GM21723 (cell line): ENCODE data around the gene SDK2.

Source experiments
- ATAC-seq: cut with Tn5 transposase; IDR thresholded peaks from one replicate; pipeline ENCODE4 v1.9.1; 2021; ENCODE audit warnings: mild to moderate bottlenecking, moderate library complexity; ENCODE audit not compliant: unreplicated experiment

SDK2 gene

GRCh38 chr17:73538445-73538844 lies 105.8 kb downstream of the SDK2 start:
- no peak for ATAC-seq

DNA sequence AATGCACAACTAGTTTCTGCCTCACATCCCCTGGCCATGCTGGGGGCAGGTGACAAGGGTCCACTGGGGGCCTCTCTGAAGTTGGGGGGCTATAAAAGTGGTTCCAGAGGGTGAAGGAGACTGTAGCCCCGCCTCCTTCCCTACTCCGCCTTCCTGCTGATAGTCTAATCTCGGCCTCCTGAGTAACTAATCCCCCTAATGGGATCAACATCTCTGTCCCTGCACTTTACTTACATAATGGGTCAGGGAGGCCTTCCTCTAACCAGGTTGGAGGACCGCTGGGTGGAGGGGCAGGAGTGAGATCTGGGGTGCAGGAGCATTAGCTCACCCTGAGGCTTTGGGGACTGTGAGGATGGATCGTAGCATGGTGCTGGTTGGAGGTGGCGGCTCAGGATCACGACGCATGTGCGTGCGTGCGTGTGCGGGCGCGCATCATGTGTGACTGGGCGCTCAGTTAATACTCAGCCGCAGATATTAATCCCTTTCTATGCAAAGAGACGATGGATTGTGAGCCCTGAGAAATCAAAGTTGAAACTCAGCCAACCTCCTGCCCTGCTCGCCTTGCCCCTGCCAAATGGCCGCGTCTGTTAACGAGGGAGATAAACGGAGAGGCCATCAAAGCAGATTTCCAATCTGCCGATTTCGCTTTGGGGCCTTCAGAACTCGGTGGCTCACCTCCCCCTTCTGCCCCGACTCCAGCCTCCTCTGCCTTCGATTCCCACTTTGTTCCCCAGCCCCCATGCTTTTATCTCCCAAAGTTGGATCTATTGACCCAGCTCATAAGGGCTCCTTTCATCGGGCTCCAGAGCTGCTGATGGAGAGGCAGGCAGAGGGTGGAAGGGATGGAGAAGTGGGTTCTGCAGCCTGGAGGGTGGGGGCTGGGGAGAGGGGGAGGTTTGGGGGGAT lies 107.3 kb downstream of the SDK2 start:
- ATAC-seq, result no peak

DNA sequence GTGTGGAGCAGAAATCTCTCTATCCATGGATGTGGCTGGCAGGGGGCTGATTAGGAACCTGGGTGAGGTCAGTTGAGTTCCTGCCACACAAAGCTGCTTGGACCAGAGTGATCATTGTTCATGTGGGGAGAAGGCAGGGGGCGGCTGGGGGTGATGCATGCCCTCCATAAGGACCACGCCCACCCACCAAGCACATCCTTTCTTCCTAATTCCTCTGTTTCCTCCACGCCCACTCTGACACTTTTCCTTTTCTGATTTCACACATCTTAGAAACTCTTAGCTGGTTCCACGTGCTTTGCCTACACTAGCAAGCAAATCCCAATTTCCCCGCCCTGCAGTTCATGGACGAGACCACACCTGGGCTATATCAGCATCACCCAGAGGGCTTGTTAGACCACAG lies 108.5 kb downstream of the SDK2 start:
- no peak for ATAC-seq

DNA sequence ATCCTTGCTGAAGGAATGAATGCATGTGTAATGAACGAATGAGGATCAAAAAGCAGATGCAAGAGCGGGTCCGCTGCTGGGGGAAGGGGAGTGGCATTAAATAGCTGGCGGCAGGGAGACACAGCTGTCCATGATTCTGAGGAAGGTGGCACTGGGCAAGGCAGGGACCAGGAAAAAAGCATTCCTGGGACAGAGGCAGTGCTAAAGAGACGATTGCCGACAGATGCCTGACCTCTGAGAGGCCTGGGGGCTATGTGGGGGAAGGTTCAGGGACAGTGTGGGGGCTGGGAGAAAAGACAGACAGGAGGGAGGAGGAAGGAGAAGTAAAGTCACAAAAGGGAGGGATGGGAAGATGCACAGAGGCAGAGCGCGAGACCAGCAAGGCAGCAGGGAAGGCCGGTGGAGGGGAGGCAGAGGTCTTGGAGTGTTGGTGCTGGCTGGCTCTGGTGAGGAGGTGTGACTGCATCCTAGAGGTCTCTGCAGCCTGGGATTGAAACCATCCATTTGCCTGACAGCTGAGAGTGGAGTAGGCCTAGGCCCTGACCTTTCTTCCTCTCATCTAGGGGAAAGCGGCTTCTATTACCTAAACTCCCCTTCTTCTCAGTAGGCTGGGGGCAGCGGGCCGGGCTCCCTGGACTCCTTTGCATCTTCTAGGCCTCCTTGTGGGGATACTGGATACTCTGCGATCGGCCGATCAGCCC lies 109.9 kb downstream of the SDK2 start:
- no peak for ATAC-seq

DNA sequence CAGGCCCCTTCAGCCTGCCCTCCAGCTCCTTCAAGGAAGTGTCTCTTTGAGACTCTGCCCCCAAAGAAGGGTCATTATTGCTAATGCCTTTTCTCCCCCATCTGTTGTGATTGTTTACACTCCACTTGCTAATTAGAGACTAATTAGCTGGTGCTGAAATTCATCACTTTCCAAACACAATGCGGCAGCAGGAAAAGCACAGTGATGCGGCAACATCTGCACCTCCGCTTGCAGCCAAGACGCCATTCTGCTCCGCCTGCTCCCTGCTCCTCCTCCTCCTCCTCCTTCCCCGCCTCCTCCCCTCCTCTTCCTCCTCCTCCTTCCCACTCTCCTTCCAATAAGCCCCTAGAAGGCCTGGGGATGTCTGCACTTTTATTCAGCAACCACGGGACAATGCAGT lies 110.5 kb downstream of the SDK2 start:
- no peak for ATAC-seq

- no peak for ATAC-seq
These were observed 111.1 kb downstream of the SDK2 start for GRCh38 chr17:73533127-73533526.

DNA sequence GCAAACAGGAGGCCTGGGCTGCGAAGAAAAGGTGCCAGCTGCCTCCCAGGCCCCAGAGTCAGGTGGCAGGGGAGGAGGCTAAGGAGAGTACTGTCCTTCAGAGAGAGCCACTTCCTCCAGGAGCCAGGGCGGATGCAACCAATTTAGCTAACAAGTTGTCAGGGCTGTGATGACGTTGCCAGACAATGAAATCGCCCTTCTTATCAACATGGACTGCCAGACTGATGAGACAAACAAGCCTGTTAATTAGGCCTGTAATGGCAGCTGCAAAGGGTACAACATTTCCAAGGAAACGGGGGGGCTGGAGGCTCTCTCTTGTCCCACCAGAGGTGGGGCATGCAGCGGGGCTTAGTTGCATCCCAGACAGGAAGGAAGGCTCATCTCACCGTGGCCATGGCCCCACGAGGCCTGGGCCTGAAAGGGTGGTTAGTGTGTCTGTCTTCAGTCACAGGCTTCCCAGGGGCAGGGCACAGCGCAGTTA lies 111.8 kb downstream of the SDK2 start:
- no peak for ATAC-seq

DNA sequence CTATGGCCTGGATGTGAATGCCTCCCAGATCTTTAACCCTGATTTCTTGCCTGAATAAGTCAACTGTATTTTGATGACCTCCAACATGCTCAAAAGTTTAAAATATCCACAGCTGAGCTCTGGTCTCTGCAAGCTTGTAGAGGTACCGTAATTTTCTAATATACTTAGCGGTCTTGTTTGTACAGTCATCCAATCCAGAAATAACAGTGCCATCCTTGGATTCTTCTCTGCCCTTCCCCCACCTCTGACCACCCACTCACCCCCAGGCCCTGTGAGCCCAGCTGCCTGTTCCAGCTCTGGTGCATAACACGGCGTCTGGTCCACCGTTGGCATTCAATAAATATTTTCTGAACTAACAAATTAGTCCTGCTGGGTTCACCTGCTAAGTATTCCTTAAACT lies 113.1 kb downstream of the SDK2 start:
- no peak for ATAC-seq

- no peak for ATAC-seq
These were observed 115.6 kb downstream of the SDK2 start for GRCh38 chr17:73528679-73529078.

DNA sequence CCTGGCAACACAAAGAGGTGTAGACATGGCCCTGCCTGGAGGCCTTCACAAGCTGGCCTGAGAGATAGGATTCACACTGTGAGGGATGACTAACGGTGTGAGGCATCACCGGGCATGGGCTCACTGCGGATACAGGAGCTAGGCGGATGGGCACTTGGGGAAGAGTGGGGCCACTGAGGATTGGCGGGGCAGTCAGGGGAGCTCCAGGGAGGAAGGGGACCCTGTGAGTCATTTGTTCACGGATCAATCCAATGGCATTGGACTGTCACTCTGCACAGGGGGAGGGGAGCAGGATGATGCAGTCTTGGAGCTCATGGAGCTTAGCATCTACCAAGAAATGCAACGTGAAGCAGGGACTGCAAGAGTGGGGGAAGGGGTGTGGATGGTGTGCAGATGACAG lies 117.3 kb downstream of the SDK2 start:
- ATAC-seq, result no peak

DNA sequence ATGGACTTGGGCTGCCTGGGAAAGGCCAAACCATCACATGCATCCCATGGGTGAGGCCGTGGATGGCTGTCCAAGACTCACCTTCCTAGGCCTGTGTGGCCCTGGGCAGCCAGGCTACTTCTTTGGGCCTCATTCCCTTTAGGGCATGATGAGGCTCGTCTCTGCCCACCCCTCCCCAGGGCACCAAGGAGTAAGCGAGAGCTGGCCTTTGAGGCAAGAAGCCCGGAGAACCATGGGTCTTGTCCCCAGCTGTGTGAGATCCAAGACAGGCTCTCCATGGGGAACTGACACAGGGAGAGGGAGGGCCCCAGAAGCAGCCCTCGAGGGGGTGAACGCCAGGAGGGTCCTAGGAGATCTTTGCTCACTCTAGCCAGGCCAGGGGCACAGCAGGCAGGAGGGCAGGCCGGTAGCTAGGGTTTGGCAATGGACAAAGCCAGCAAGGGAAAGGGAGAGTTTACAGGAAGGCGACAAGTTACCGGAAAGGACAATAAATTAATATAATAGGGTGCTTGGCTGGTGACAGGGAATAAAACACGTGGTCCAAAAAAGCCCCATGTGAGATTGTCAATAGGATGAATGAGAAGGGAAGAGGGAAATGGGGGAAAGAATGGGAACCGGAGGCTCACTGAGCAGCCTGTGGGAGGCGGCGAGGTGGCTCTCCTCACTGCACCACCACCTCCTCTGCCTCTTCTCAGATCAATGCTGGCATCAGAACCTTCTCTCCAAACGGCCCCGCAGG lies 119.1 kb downstream of the SDK2 start:
- ATAC-seq, result no peak

- no peak for ATAC-seq
These were observed 121.5 kb downstream of the SDK2 start for GRCh38 chr17:73522696-73523095.

- ATAC-seq, result no peak
These were observed 122.1 kb downstream of the SDK2 start for GRCh38 chr17:73522107-73522506.

GRCh38 chr17:73521376-73521775 lies 122.9 kb downstream of the SDK2 start:
- no peak for ATAC-seq

DNA sequence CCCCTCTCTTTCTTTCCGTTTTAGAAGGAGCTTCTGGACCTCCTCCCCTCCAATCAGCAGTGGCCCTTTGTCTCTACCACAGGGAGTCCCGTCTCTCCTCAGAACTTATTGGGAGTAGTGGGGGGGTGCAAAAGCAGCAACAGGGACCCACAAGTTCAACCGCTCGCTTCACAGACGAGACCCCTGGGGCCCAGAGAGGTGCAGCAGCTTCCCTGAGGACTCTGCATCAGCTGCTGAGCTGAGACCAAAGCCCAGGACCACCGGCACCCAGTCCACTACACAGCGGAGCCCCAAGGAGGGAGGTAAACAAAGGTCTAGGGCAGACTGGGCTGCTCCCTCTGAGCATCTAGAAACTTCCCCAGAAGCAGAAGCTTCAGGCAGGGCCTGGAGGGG lies 123.9 kb downstream of the SDK2 start:
- ATAC-seq, result no peak

GRCh38 chr17:73519714-73520368 lies 124.4 kb downstream of the SDK2 start:
- ATAC-seq, result no peak

DNA sequence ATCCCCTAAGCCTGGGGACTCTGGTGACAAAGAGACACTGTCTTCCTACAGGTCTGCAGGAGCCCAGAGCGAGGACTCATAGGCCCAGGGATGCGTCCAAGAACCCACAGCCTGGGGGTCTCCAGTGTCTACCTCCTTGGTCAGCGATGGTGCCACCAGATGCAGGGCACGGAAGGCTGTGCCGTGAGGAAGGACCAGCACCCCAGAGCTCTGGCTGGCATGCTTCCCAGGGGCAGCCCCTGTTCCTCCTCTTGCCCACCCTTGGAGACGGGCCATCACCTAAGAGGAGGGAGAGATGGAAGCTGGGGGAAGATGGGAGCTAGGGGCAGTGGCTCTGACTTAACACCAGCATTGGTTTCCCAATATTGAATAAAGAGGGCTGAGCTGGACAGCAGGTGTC lies 125.2 kb downstream of the SDK2 start:
- no peak for ATAC-seq

GRCh38 chr17:73516431-73516830 lies 127.8 kb downstream of the SDK2 start:
- no peak for ATAC-seq

DNA sequence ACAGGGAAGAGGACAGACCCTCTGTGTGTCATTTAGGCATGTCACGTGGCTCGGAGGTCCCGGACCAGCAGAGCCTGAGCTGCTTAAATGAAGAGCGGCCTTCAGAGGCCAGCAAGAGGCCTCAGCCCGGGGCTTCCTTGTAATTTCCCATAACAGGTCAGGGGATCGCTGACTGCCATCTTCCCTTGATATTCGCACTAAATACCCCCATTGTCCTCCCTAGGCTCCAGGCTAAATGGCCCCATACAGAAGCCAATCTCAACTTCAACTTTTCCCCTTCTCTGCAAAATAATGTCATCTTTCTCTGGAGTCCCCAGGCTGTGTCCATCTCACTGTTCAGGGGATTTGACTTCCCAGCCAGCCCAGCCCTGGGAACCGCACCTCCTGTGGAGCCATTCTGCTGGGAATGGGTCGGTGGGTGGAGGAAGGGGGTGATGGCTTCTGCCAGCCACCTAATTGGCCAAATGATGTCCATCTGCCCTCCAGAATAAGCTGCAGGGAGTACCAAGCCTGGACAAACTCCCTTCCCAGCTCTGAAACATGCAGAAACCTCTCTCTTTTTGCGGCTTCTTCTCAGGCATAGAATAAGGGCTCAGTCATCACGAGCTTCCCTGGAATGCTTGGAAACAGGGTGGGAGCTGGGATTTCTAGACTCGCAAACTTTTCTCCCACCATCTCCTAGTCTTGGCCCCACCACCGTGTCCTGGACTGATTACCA lies 129.9 kb downstream of the SDK2 start:
- no peak for ATAC-seq

GRCh38 chr17:73513426-73513825 lies 130.8 kb downstream of the SDK2 start:
- no peak for ATAC-seq
